Keratinocyte (primary cell): ENCODE data around the gene TRIM63. TPM values are rescaled to one million over a fixed set of nuclear protein-coding genes. Genes with fewer than 3 reads are reported as not detected.

Experiments used
- DNase-seq: peaks from one replicate; pipeline ENCODE4 v3.0.0-alpha.2; 2011; ENCODE audit warnings: low read depth, missing footprints, low spot score
- FAIRE-seq: peaks from 2 replicates; lab custom pipeline; 2011; peaks lifted over from hg19 to GRCh38; lab: Jason Lieb, UNC
- H2AFZ ChIP-seq: 2 replicates; pipeline ENCODE4 v1.6.0; 2012; ENCODE audit warnings: low read length, control low read depth, inconsistent platforms; ENCODE audit not compliant: control insufficient read depth
- H3K27ac ChIP-seq: 2 replicates; pipeline ENCODE4 v1.5.1; 2011; ENCODE audit warnings: low read length; ENCODE audit not compliant: control insufficient read depth, insufficient read depth
- H3K27me3 ChIP-seq: 3 replicates; pipeline ENCODE4 v1.6.0; 2011; ENCODE audit warnings: low read length; ENCODE audit not compliant: control insufficient read depth, insufficient read depth; ENCODE audit errors: extremely low read depth
- H3K36me3 ChIP-seq, 2 experiments: 2 replicates in 1 of 2; 3 replicates in 1 of 2; pipeline ENCODE4 v1.5.1; 2011; ENCODE audit warnings: low read length in 2 of 2, mild to moderate bottlenecking in 1 of 2; ENCODE audit not compliant: control insufficient read depth in 2 of 2, insufficient read depth in 2 of 2; ENCODE audit errors: extremely low read depth in 1 of 2
- H3K4me1 ChIP-seq: 3 replicates; pipeline ENCODE4 v1.5.1; 2011; ENCODE audit warnings: low read length; ENCODE audit not compliant: control insufficient read depth, insufficient read depth; ENCODE audit errors: extremely low read depth
- H3K4me2 ChIP-seq: 3 replicates; pipeline ENCODE4 v1.6.0; 2011; ENCODE audit warnings: low read depth, low read length; ENCODE audit not compliant: control insufficient read depth, insufficient read depth; ENCODE audit errors: extremely low read depth
- H3K4me3 ChIP-seq, 3 experiments: fragments of 200-600 bp in 1 of 3; sonication (generic) in 1 of 3; 2 replicates in 2 of 3; 3 replicates in 1 of 3; pipeline ENCODE4 v1.5.1; 2011 to 2016; ENCODE audit warnings: low read length in 3 of 3, mild to moderate bottlenecking in 3 of 3, control low read depth in 2 of 3, inconsistent platforms in 1 of 3, low read depth in 1 of 3, mixed read lengths in 1 of 3, mixed run types in 1 of 3, moderate library complexity in 1 of 3; ENCODE audit not compliant: control insufficient read depth in 2 of 3, insufficient read depth in 2 of 3; ENCODE audit errors: extremely low read depth in 1 of 3
- H3K79me2 ChIP-seq: 2 replicates; pipeline ENCODE4 v1.6.0; 2012; ENCODE audit warnings: low read length; ENCODE audit not compliant: control insufficient read depth, insufficient read depth
- H3K9ac ChIP-seq: 3 replicates; pipeline ENCODE4 v1.6.0; 2011; ENCODE audit warnings: low read length; ENCODE audit not compliant: control insufficient read depth, insufficient read depth; ENCODE audit errors: extremely low read depth
- H3K9me1 ChIP-seq: 3 replicates; pipeline ENCODE4 v1.6.0; 2011; ENCODE audit warnings: low read length; ENCODE audit not compliant: control insufficient read depth, insufficient read depth; ENCODE audit errors: extremely low read depth
- H3K9me3 ChIP-seq: 2 replicates; pipeline ENCODE4 v1.5.1; 2012; ENCODE audit warnings: low read depth, low read length; ENCODE audit not compliant: control insufficient read depth
- H4K20me1 ChIP-seq: 3 replicates; pipeline ENCODE4 v1.6.0; 2011; ENCODE audit warnings: low read length; ENCODE audit not compliant: control insufficient read depth, insufficient read depth; ENCODE audit errors: extremely low read depth
- EZH2 ChIP-seq: IDR thresholded peaks from one replicate; pipeline ENCODE4 v1.6.1; 2012; ENCODE audit warnings: inconsistent platforms, mild to moderate bottlenecking, low read length, moderate library complexity
- dilution Hi-C: fragments of 300-500 bp; cut with MboI; formaldehyde crosslinking; loops from one replicate; pipeline ENCODE4 v1.7.0; 2020; ENCODE audit warnings: low sequenced_read_pairs; ENCODE audit not compliant: extremely low pct_ligation_motif_present
- polyA plus RNA-seq, 5 experiments: library from polyadenylated mRNA; depleted of rRNA in 3 of 5; stranded (reverse) in 3 of 5; stranded (forward) in 1 of 5; unstranded in 1 of 5; fragments of >200 nt; gene quantifications; 1 replicate in 1 of 5; 2 replicates in 3 of 5; 3 replicates in 1 of 5; pipeline versions ENCODE4 v1.2.1 to v1.2.3, GENCODE V29; 2011 to 2012; ENCODE audit warnings: missing spikeins in 2 of 5, low read depth in 1 of 5, low replicate concordance in 1 of 5
- TF ChIP-seq, protein P1 (sequence below), 3 experiments: IDR thresholded peaks in 1 of 3; conservative IDR thresholded peaks in 1 of 3; optimal IDR thresholded peaks in 1 of 3; 2 replicates in 2 of 3; 3 replicates in 1 of 3; pipeline versions ENCODE3 to v1.5.1; 2011; ENCODE audit warnings: low read length in 3 of 3, mild to moderate bottlenecking in 3 of 3, moderate library complexity in 2 of 3, control low read depth in 1 of 3, inconsistent platforms in 1 of 3; ENCODE audit not compliant: insufficient read depth in 2 of 3; ENCODE audit errors: extremely low read depth in 1 of 3

The TRIM63 gene
- polyA plus RNA-seq, 1 donor (not counting 4 experiments of a cell fraction or from before 2014, with no cell fraction given) = not detected

DNA sequence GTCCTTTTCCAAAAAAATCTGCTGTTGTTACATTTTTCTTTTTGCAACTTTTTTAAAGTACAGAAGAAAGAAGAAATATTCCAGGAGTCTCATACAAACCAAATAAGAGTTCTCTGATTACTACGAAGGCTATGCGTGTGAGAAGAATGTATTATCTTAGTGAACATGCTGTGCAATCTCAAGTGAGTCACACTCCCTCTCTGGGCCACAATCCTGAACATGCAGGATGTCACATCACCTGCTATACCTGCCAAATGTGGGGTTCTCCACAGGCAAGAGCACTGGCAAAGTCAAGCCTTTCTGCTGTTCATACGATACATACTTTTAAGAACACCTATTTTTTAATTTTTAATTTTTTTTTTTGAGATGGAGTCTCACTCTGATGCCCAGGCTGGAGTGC lies 21.7 kb upstream of the TRIM63 start:
- no peak for FAIRE-seq
- no peak overlapping the region for H3K9ac ChIP-seq

GRCh38 chr1:26084844-26085243 lies 17.4 kb upstream of the TRIM63 start:
- TF ChIP-seq EZH2 = no peak
- TF ChIP-seq, protein P1, sequence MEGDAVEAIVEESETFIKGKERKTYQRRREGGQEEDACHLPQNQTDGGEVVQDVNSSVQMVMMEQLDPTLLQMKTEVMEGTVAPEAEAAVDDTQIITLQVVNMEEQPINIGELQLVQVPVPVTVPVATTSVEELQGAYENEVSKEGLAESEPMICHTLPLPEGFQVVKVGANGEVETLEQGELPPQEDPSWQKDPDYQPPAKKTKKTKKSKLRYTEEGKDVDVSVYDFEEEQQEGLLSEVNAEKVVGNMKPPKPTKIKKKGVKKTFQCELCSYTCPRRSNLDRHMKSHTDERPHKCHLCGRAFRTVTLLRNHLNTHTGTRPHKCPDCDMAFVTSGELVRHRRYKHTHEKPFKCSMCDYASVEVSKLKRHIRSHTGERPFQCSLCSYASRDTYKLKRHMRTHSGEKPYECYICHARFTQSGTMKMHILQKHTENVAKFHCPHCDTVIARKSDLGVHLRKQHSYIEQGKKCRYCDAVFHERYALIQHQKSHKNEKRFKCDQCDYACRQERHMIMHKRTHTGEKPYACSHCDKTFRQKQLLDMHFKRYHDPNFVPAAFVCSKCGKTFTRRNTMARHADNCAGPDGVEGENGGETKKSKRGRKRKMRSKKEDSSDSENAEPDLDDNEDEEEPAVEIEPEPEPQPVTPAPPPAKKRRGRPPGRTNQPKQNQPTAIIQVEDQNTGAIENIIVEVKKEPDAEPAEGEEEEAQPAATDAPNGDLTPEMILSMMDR (optimal IDR thresholded peaks at IDR 0.05 in 1 of 3, IDR thresholded peaks at IDR 0.05 in 1 of 3, conservative IDR thresholded peaks at IDR 0.05 in 1 of 3; ENCODE audit: extremely low read depth in 1 of 3, insufficient read depth in 2 of 3, low read length in 3 of 3) = no peak

More for the DNA sequence above, 21.7 kb upstream of the TRIM63 start:
- H2AFZ ChIP-seq = no peak overlapping the region
- H3K4me2 ChIP-seq = no peak overlapping the region
- dilution Hi-C loops = no loop called here
- H3K27ac ChIP-seq = no peak overlapping the region
- TF ChIP-seq, protein P1 (optimal IDR thresholded peaks at IDR 0.05 in 1 of 3, IDR thresholded peaks at IDR 0.05 in 1 of 3, conservative IDR thresholded peaks at IDR 0.05 in 1 of 3; ENCODE audit: extremely low read depth in 1 of 3, insufficient read depth in 2 of 3, low read length in 3 of 3) = no peak
- TF ChIP-seq EZH2 = no peak
- no peak overlapping the region for H3K4me3 ChIP-seq
- H3K9me1 ChIP-seq = no peaks in the 10 kb centered on the region
- H3K27me3 ChIP-seq = no peaks in the 10 kb centered on the region
- H3K36me3 ChIP-seq = no peaks in the 10 kb centered on the region
- peaks cover 12% of the 10 kb centered on the region for H3K4me1 ChIP-seq
- H3K79me2 ChIP-seq = no peaks in the 10 kb centered on the region
- DNase-seq = no peak
- H4K20me1 ChIP-seq = no peaks in the 10 kb centered on the region
- no peaks in the 10 kb centered on the region for H3K9me3 ChIP-seq

More at GRCh38 chr1:26084844-26085243, 17.4 kb upstream of the TRIM63 start:
- Histone ChIP-seq H3K9me1 (no peaks in the 10 kb centered on the region), H3K4me1 (peaks cover 4% of the 10 kb centered on the region), H3K4me2 (no peak overlapping the region), H3K4me3 (no peak overlapping the region), H3K79me2 (no peaks in the 10 kb centered on the region), H2AFZ (no peak overlapping the region), H3K9me3 (no peaks in the 10 kb centered on the region), H3K36me3 (no peaks in the 10 kb centered on the region), H4K20me1 (no peaks in the 10 kb centered on the region), H3K27ac (no peak overlapping the region), H3K27me3 (no peaks in the 10 kb centered on the region), H3K9ac (no peak overlapping the region)
- FAIRE-seq (no peak), DNase-seq (no peak)
- dilution Hi-C loops = no loop called here
